Upper lobe of left lung (tissue), 6 donors: ENCODE results near the gene TMEM132D. TPM values are rescaled to one million over a fixed set of nuclear protein-coding genes. Genes with fewer than 3 reads are reported as not detected.
A peak's percentile ranks its signal among the peaks of the same experiment; 100 is the strongest.

ENCODE experiments used
- ATAC-seq, 2 donors: fragments of 200-7000 bp; cut with Tn5 transposase; one replicate each; pipeline ENCODE4 v1.9.1; 2022; ENCODE audit warnings: mild to moderate bottlenecking in 2 of 2, moderate library complexity in 2 of 2; ENCODE audit not compliant: low FRiP score in 2 of 2
- DNase-seq, 2 donors: peaks; one replicate each; pipeline ENCODE4 v3.0.0-alpha.2; 2019 to 2020
- H3K27ac ChIP-seq, 4 donors: fragments of 200-600 bp; sonication (generic); one replicate each; pipeline ENCODE4 v1.5.1; 2016 to 2019
- H3K27me3 ChIP-seq, 4 donors: fragments of 200-600 bp; sonication (generic); one replicate each; pipeline ENCODE4 v1.5.1; 2017 to 2019
- H3K36me3 ChIP-seq, 4 donors: fragments of 200-600 bp; sonication (generic); one replicate each; pipeline ENCODE4 v1.5.1; 2016 to 2019
- H3K4me1 ChIP-seq, 4 donors: fragments of 200-600 bp; sonication (generic); one replicate each; pipeline ENCODE4 v1.5.1; 2018 to 2019
- H3K4me3 ChIP-seq, 4 donors: fragments of 200-600 bp; sonication (generic); one replicate each; pipeline ENCODE4 v1.5.1; 2017 to 2019; ENCODE audit warnings: mild to moderate bottlenecking in 2 of 4, moderate library complexity in 1 of 4
- H3K9me3 ChIP-seq, 4 donors: fragments of 200-600 bp; sonication (generic); one replicate each; pipeline ENCODE4 v1.5.1; 2018 to 2019
- EP300 ChIP-seq, 4 donors: sonication (generic); formaldehyde crosslinking; IDR thresholded peaks; one replicate each; pipeline ENCODE4 v1.5.1; 2017; ENCODE audit warnings: antibody characterized with exemption in 4 of 4, control low read depth in 2 of 4
- POLR2A ChIP-seq, 4 donors: fragments of 450-650 bp; IDR thresholded peaks; one replicate each; pipeline ENCODE4 v1.5.1; 2016 to 2017; ENCODE audit warnings: antibody characterized with exemption in 4 of 4, mild to moderate bottlenecking in 2 of 4
- POLR2AphosphoS5 ChIP-seq, 2 donors: sonication (generic); formaldehyde crosslinking; IDR thresholded peaks; one replicate each; pipeline ENCODE4 v1.5.1; 2017; ENCODE audit warnings: antibody characterized with exemption in 2 of 2
- WGBS, 2 donors: methylation state at CpG; one replicate each; pipeline ENCODE4 v1.1.5; 2017 to 2018; 5-methylcytosine and 5-hydroxymethylcytosine counted together
- total RNA-seq, 6 donors: library from RNA; depleted of rRNA in 4 of 6; stranded (reverse); fragments of >200 nt in 4 of 6; gene quantifications; one replicate each; pipeline versions ENCODE4 v1.1.0 to v1.2.1, GENCODE V29; 2016 to 2021
- TF ChIP-seq, protein P1 (sequence below), 6 experiments: fragments of 450-650 bp in 4 of 6; fragments of 200-600 bp in 2 of 6; sonication (generic) in 2 of 6; IDR thresholded peaks; one replicate each; pipeline ENCODE4 v1.5.1; 2016 to 2019; ENCODE audit warnings: antibody characterized with exemption in 6 of 6
- donor health status: DM: no; HTN: no; CAD: no; lungs with moderate emphysema.
- donor health status: DM: no; HTN: yes; CAD: no; lungs with severe emphysema.

The TMEM132D gene
- total RNA-seq, 6 donors from 2014 or later = 0.30 to 1.0 (median 0.79) TPM; not detected in 1

DNA sequence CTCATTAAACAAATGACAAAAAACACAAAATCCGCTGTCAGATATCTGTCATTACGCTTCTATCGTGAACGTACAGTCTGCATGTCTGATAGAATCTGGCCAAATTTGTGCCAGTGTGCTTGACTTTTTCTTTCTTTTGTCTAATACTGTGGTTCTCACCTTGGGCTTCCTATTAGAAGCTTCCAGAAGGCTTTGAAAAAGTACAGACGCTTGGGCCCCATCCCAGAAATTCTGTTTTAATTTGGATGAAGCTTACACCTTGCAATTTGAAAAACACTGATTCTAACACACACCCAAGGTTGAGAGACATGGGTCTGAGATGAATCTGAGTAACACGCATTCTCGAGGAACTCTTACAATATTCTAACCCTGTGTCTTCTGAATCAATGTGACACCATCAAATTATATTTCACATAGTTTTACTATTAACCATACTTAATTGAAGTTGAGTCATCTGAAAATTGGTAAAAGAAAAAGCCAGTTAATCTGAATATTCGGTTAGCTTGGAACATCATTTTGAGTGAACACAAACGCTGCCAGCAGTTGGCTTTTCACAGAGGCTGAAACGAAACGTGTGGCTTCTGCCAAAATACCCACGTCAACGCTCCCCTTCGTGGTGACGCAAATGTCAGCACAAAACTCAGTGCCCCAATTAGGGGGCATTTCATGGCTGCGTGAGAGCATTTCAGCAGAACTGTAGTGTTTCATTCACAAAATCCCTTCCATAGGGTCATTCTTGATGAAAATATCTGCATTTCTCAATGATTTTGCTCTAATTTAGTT is 420.5 kb downstream of the TMEM132D start:
- ATAC-seq (no peak), DNase-seq (no peak)
- Histone ChIP-seq H3K27me3 (no peaks in the 10 kb centered on the region), H3K4me1 (no peaks in the 10 kb centered on the region), H3K36me3 (no peaks in the 10 kb centered on the region), H3K27ac (no peak overlapping the region), H3K9me3 (no peaks in the 10 kb centered on the region), H3K4me3 (no peak overlapping the region)
- 91 to 92% methylated on average over 16 of the region's 16 CpGs for WGBS, 2 donors
- TF ChIP-seq, protein P1, sequence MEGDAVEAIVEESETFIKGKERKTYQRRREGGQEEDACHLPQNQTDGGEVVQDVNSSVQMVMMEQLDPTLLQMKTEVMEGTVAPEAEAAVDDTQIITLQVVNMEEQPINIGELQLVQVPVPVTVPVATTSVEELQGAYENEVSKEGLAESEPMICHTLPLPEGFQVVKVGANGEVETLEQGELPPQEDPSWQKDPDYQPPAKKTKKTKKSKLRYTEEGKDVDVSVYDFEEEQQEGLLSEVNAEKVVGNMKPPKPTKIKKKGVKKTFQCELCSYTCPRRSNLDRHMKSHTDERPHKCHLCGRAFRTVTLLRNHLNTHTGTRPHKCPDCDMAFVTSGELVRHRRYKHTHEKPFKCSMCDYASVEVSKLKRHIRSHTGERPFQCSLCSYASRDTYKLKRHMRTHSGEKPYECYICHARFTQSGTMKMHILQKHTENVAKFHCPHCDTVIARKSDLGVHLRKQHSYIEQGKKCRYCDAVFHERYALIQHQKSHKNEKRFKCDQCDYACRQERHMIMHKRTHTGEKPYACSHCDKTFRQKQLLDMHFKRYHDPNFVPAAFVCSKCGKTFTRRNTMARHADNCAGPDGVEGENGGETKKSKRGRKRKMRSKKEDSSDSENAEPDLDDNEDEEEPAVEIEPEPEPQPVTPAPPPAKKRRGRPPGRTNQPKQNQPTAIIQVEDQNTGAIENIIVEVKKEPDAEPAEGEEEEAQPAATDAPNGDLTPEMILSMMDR (IDR thresholded peaks at IDR 0.05) = no peak
- no peak for TF ChIP-seq POLR2AphosphoS5 (IDR thresholded peaks at IDR 0.05)

DNA sequence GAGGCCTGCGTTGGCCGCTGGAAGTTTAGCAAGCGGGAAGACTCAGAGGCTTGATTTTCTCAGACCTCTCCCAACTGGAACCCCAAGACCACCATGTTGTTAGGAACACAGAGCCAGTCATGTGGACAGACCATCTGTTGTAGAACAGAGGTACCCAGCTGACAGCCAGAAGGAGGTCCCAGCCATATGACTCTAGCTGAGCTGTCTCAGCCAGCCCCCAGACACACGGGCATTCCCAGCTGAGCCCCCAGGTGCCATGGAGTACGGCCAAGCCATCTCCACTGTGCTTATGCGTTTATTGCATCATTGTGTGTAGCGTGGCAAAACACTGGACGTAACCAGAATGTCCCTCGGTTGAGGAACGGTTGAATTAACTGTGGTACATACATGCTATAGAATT is 421.9 kb downstream of the TMEM132D start:
- Histone ChIP-seq H3K9me3 (no peaks in the 10 kb centered on the region), H3K27ac (no peak overlapping the region), H3K4me3 (no peak overlapping the region), H3K4me1 (no peaks in the 10 kb centered on the region), H3K36me3 (no peaks in the 10 kb centered on the region), H3K27me3 (no peaks in the 10 kb centered on the region)
- peak in 1 of 2 donors; percentile 17 for ATAC-seq
- DNase-seq = no peak
- WGBS, 2 donors = 87 to 92% methylated on average over 10 of the region's 10 CpGs
- TF ChIP-seq, protein P1 (IDR thresholded peaks at IDR 0.05) = no peak
- TF ChIP-seq POLR2A (IDR thresholded peaks at IDR 0.05) = no peak
- no peak for TF ChIP-seq EP300 (IDR thresholded peaks at IDR 0.05)
- no peak for TF ChIP-seq POLR2AphosphoS5 (IDR thresholded peaks at IDR 0.05)

DNA sequence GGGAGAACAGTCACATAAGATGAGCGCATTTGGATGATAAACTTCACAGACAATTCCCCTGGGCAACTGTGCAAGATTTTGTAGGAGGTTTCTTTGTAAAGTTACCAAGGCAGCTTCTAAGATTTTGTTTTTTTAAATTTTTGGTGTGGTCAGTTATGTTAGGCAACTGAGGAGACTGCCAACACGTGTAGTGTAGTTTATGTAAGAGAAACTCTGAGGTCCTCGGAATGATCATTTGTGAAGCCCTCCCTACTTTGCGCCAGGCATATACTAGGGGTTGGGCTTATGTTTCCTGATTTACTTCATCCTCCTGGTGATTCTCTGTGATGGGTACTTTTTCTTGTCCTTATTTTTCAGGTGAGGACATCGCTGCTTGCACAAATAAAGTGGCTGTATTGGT is 433.6 kb downstream of the TMEM132D start:
- no peaks in the 10 kb centered on the region for H3K36me3 ChIP-seq
- H3K4me3 ChIP-seq = no peak overlapping the region
- 81 to 86% methylated on average over 5 of the region's 5 CpGs for WGBS, 2 donors
- TF ChIP-seq EP300 (IDR thresholded peaks at IDR 0.05) = no peak
- TF ChIP-seq, protein P1 (IDR thresholded peaks at IDR 0.05) = no peak
- TF ChIP-seq POLR2AphosphoS5 (IDR thresholded peaks at IDR 0.05) = no peak
- no peak for TF ChIP-seq POLR2A (IDR thresholded peaks at IDR 0.05)
- no peak for ATAC-seq
- H3K4me1 ChIP-seq = no peaks in the 10 kb centered on the region
- DNase-seq = no peak
- no peak overlapping the region for H3K27ac ChIP-seq
- H3K9me3 ChIP-seq = no peaks in the 10 kb centered on the region
- H3K27me3 ChIP-seq = no peaks in the 10 kb centered on the region

DNA sequence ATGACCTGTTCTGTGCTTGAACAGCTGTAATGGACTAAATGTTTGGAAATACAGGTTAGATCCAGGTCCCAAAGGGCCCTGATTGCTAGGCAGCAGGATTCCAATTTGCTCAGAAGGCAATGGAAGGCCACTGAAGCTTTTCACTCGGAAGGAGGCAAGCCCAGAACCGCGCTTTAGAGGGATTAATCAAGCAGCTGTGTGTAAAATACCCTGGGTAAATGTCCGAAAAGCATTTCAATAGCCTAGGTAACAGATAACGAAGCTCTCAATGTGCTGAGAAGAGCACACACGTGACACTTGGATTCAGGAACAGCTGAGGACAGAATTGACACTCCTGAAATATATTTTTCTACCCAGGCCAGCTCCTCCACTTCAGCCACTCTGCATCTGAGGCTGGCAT is 436.1 kb downstream of the TMEM132D start:
- DNase-seq = no peak
- WGBS, 2 donors = 70 to 74% methylated on average over 6 of the region's 6 CpGs
- ATAC-seq = no peak
- no peak overlapping the region for H3K27ac ChIP-seq
- TF ChIP-seq POLR2AphosphoS5 (IDR thresholded peaks at IDR 0.05) (no peak), EP300 (IDR thresholded peaks at IDR 0.05) (no peak), POLR2A (IDR thresholded peaks at IDR 0.05) (no peak)
- TF ChIP-seq, protein P1 (IDR thresholded peaks at IDR 0.05) = no peak
- no peaks in the 10 kb centered on the region for H3K27me3 ChIP-seq
- no peak overlapping the region for H3K4me3 ChIP-seq
- no peaks in the 10 kb centered on the region for H3K9me3 ChIP-seq
- H3K4me1 ChIP-seq = no peaks in the 10 kb centered on the region
- no peaks in the 10 kb centered on the region for H3K36me3 ChIP-seq

DNA sequence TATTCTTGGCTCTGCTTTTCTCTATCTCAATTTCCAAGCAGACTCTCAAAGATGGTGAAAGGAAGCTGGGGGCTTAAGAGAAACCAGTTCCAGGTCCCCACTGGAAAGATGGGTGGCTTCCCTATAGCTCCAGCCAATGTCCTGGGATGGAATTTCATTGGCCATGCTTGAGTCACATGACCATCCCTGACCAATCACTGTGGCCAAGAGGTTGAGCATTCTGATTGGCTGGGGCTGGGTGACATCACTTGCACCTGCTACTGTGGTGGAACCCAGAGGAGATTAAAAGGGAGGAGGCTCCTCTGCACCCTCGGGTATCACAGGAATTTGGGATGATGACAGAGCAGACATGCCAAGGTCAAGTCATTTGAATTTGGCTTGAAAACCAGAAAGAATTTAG is 436.5 kb downstream of the TMEM132D start:
- Histone ChIP-seq H3K27me3 (no peaks in the 10 kb centered on the region), H3K9me3 (no peaks in the 10 kb centered on the region), H3K36me3 (no peaks in the 10 kb centered on the region), H3K4me3 (no peak overlapping the region), H3K4me1 (no peaks in the 10 kb centered on the region), H3K27ac (no peak overlapping the region)
- ATAC-seq = no peak
- TF ChIP-seq EP300 (IDR thresholded peaks at IDR 0.05) (no peak), POLR2A (IDR thresholded peaks at IDR 0.05) (no peak), POLR2AphosphoS5 (IDR thresholded peaks at IDR 0.05) (no peak)
- TF ChIP-seq, protein P1 (IDR thresholded peaks at IDR 0.05) = no peak
- no peak for DNase-seq
- WGBS, 2 donors = 30 to 63% methylated on average over 1 of the region's 1 CpG
